Ovary (tissue), 9 donors: ENCODE data around the gene CCT2. TPM values are rescaled to one million over a fixed set of nuclear protein-coding genes. Genes with fewer than 3 reads are reported as not detected.

Experiments used
- DNase-seq, 5 donors: peaks; one replicate each; pipeline ENCODE4 v3.0.0-alpha.2; 2019 to 2020
- H3K27ac ChIP-seq, 2 donors: fragments of 200-600 bp; one replicate each; pipeline versions ENCODE4 v1.5.1 to v1.8.0; 2019 to 2022
- H3K27me3 ChIP-seq: fragments of 200-600 bp; one replicate; pipeline ENCODE4 v1.8.0; 2022
- H3K36me3 ChIP-seq: fragments of 200-600 bp; sonication (generic); one replicate; pipeline ENCODE4 v1.5.1; 2019
- H3K4me1 ChIP-seq: one replicate; pipeline ENCODE4 v1.8.1; 2013; ENCODE audit warnings: mild to moderate bottlenecking, moderate library complexity; ENCODE audit not compliant: insufficient read depth
- H3K4me3 ChIP-seq: fragments of 200-600 bp; sonication (generic); one replicate; pipeline ENCODE4 v1.5.1; 2017
- H3K9me3 ChIP-seq, 2 donors: fragments of 200-600 bp in 1 of 2; sonication (generic) in 1 of 2; one replicate each; pipeline versions ENCODE4 v1.5.1 to v1.8.1; 2013 to 2019; ENCODE audit warnings: mild to moderate bottlenecking in 1 of 2, moderate library complexity in 1 of 2
- CTCF ChIP-seq, 3 donors: fragments of 450-650 bp in 2 of 3; fragments of 200-600 bp in 1 of 3; IDR thresholded peaks; one replicate each; pipeline versions ENCODE4 v1.5.1 to v1.8.0; 2016 to 2022; ENCODE audit warnings: antibody characterized with exemption in 3 of 3, mild to moderate bottlenecking in 1 of 3
- EP300 ChIP-seq: sonication (generic); formaldehyde crosslinking; IDR thresholded peaks from one replicate; pipeline ENCODE4 v1.6.1; 2017; ENCODE audit warnings: antibody characterized with exemption
- POLR2A ChIP-seq: fragments of 450-650 bp; IDR thresholded peaks from one replicate; pipeline ENCODE4 v1.6.1; 2017; ENCODE audit warnings: antibody characterized with exemption, mild to moderate bottlenecking, moderate library complexity
- WGBS, 3 donors: extraction: QIAGEN DNeasy Blood & Tissue Kit in 1 of 3; methylation state at CpG; one replicate each; pipeline versions ENCODE4 v1.1.5 to v1.1.7; 2013 to 2017; 5-methylcytosine and 5-hydroxymethylcytosine counted together
- intact Hi-C, 4 donors: fragments of 100-400 bp; cut with DNase I; formaldehyde crosslinking; loops; one replicate each; pipeline versions ENCODE4 v1.11.0 to v1.15.1; 2022 to 2023
- polyA plus RNA-seq, 2 donors: library from polyadenylated mRNA; stranded (reverse); fragments of 200-250 nt in 1 of 2; fragments of 350-450 nt in 1 of 2; fragmentation: Illumina TruSeq in 1 of 2; extraction: RNeasy Lipid Tissue Mini Kit (QIAGEN cat#74804) in 1 of 2; gene quantifications; one replicate each; pipeline ENCODE4 v1.2.3, GENCODE V29; 2013 to 2014
- total RNA-seq, 7 donors: library from RNA; depleted of rRNA in 2 of 7; stranded (reverse); fragments of >200 nt in 2 of 7; fragmentation: NEBNext Ultra II Directional in 3 of 7; extraction: Animal tissue kit (Norgen Biotek cat#: 25700) in 3 of 7; gene quantifications; one replicate each; pipeline versions ENCODE4 v1.1.0 to v1.2.4, GENCODE V29; 2016 to 2023
- donor health status: DM: no; HTN: no; CAD: no; lungs with moderate emphysema.
- donor health status: DM: no; HTN: no; CAD: no.
- donor health status: Bipolar disorder and iron deficiency.
- donor health status: DM: yes; HTN: yes; CAD: no.
- donor health status: DM: no; HTN: no; CAD: no.
- donor health status: DM: yes; HTN: yes; CAD: no.

Gene CCT2
- total and polyA plus RNA-seq, 9 donors: 68.1 to 141 (median 109) TPM

GRCh38 chr12:69613351-69613750 is 28.1 kb downstream of the CCT2 start:
- H3K4me3 ChIP-seq: no peak overlapping the region
- DNase-seq: no peak
- no peaks in the 10 kb centered on the region for H3K27me3 ChIP-seq
- H3K36me3 ChIP-seq: no peaks in the 10 kb centered on the region
- no peak for TF ChIP-seq EP300
- TF ChIP-seq POLR2A: no peak
- no peak for TF ChIP-seq CTCF (IDR thresholded peaks at IDR 0.05)
- intact Hi-C loops: no loop called here
- no peaks in the 10 kb centered on the region for H3K9me3 ChIP-seq
- no peaks in the 10 kb centered on the region for H3K4me1 ChIP-seq
- H3K27ac ChIP-seq: no peak overlapping the region

- TF ChIP-seq POLR2A (no peak), CTCF (IDR thresholded peaks at IDR 0.05) (no peak), EP300 (no peak)
- Histone ChIP-seq H3K36me3 (no peaks in the 10 kb centered on the region), H3K27me3 (no peaks in the 10 kb centered on the region), H3K4me1 (no peaks in the 10 kb centered on the region), H3K27ac (no peak overlapping the region), H3K9me3 (no peaks in the 10 kb centered on the region), H3K4me3 (no peak overlapping the region)
- 73 to 83% (median 79%) methylated on average over 14 of the region's 14 CpGs for WGBS, 3 donors
- DNase-seq: no peak
- intact Hi-C loops: no loop called here
These were observed 30.8 kb downstream of the CCT2 start for GRCh38 chr12:69616025-69616424.

- TF ChIP-seq POLR2A (no peak), CTCF (IDR thresholded peaks at IDR 0.05) (no peak), EP300 (no peak)
- DNase-seq: no peak
- Histone ChIP-seq H3K27me3 (no peaks in the 10 kb centered on the region), H3K36me3 (no peaks in the 10 kb centered on the region), H3K9me3 (no peaks in the 10 kb centered on the region), H3K4me1 (no peaks in the 10 kb centered on the region), H3K27ac (no peak overlapping the region), H3K4me3 (no peak overlapping the region)
- WGBS, 3 donors: 8 to 20% (median 14%) methylated on average over 6 of the region's 6 CpGs
- intact Hi-C loops: no loop called here
These were observed 33.8 kb downstream of the CCT2 start for GRCh38 chr12:69619050-69619449.

GRCh38 chr12:69620077-69620476 is 34.8 kb downstream of the CCT2 start:
- Histone ChIP-seq H3K4me3 (no peak overlapping the region), H3K9me3 (no peaks in the 10 kb centered on the region), H3K27me3 (no peaks in the 10 kb centered on the region), H3K27ac (no peak overlapping the region), H3K4me1 (no peaks in the 10 kb centered on the region), H3K36me3 (no peaks in the 10 kb centered on the region)
- intact Hi-C loops: no loop called here
- no peak for DNase-seq
- 52 to 72% (median 59%) methylated on average over 4 of the region's 4 CpGs for WGBS, 3 donors
- TF ChIP-seq POLR2A (no peak), EP300 (no peak), CTCF (IDR thresholded peaks at IDR 0.05) (no peak)

GRCh38 chr12:69620921-69621320 is 35.7 kb downstream of the CCT2 start:
- Histone ChIP-seq H3K36me3 (no peaks in the 10 kb centered on the region), H3K4me1 (no peaks in the 10 kb centered on the region), H3K27me3 (no peaks in the 10 kb centered on the region), H3K27ac (no peak overlapping the region), H3K4me3 (no peak overlapping the region), H3K9me3 (no peaks in the 10 kb centered on the region)
- 84 to 93% (median 92%) methylated on average over 2 of the region's 2 CpGs for WGBS, 3 donors
- no peak for DNase-seq
- no peak for TF ChIP-seq POLR2A
- no peak for TF ChIP-seq EP300
- TF ChIP-seq CTCF (IDR thresholded peaks at IDR 0.05): no peak
- intact Hi-C loops: no loop called here
